HTERT RPE-1 (cell line): ENCODE measurements around the gene ANKMY1.
"Not testable (repeated sequence)": the region's sequence is repeated elsewhere in the genome, so short reads cannot be mapped to it uniquely, and the experiment has no call there.

ENCODE experiments used
- in situ Hi-C: fragments of 300-500 bp; cut with MboI; formaldehyde crosslinking; loops from 4 replicates; pipeline ENCODE4 v1.14.3; 2020; ENCODE audit warnings: low sequenced_read_pairs

ANKMY1 gene

DNA sequence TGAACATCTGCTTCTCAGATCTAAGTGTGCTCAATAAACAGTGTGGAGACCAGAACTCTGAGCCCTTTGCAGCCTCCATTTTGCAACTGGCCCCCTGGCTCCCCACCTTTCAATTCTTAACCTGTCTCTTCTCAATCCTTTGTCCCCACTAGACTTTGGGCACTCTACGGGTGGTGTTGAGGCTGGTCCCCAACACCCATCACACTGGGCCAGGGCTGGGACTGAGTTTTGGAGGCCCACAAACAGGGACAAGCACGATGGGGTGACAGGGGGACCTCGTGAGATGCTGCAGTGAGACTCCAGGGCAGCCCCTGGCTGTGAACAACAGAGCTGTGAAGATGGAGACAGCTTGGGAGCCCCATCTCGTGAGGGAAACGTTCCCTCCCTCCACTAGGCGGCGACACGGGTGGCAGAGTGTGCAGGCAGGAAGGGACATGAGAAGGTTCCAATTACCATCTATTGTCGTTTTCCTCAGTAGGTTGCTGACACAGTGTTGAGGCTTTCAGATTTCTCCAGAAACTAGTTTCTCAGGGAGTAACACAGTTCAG is 1.2 kb downstream of the ANKMY1 start:
- in situ Hi-C loops = no loop called here

DNA sequence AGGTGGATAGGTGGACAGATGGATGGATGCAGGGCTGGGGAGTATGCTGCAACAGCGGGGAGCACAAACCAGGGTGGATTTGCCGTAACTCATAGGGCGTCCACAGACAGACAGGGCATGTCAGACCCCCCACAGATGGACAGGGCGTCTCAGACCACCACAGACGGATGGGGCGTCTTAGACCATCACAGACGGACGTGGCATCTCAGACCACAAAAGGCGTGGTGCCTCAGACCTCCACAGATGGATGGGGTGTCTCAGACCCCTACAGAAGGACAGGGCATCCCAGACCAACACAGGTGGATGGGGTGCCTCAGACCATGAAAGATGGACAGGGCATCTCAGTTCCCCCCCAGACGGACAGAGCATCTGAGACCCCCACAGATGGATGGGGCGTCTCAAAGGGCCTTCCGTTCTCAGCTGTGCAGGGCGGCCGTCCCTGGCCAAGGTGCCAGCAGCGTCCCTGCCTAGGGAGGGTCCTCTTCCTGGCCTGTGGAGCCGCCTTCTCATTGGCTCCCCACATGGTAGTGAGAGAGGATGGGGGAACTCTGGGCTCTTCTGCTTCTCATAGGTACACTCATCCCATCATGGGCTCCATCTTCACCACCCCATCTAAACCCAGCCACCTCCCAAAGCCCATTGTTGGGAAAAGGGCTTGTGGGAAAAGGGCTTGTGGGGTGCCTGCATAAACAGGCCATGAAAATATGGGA is 2.1 kb downstream of the ANKMY1 start:
- in situ Hi-C loops = no loop called here

DNA sequence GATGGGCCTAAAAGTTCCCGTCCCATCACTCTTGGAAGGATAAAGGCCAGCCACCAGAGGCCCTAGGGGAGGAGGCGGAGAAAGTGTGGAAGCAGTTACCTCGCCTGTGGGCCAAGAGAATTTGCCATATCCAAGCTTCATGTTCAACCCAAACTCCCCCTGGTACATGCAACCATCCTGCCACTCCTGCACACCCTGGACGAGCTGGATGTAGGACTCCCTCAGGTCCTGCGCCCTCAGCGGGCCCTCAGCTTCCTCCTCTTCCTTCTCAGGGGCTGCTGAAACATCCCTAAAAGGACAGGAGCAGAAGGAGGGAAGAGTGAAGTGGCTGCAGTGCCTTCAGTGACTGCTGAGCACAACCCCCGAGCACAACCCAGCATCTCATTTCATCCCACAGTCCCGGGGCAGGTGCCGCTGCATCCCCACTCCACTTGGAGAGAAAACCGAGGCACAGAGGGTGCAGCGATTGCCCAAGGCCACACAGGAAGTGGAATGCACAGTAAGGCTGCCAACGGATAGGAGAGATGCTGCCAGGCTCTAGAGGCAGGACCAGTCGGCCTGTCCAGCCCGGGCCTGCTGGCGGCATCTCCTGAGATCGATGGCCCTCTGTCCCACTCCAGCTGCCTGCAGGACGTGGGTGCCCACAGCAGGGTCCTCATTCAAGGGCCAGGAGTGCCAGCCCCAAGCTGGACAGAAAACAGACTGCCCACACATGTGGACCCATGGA is 2.9 kb downstream of the ANKMY1 start:
- in situ Hi-C loops = no loop called here

DNA sequence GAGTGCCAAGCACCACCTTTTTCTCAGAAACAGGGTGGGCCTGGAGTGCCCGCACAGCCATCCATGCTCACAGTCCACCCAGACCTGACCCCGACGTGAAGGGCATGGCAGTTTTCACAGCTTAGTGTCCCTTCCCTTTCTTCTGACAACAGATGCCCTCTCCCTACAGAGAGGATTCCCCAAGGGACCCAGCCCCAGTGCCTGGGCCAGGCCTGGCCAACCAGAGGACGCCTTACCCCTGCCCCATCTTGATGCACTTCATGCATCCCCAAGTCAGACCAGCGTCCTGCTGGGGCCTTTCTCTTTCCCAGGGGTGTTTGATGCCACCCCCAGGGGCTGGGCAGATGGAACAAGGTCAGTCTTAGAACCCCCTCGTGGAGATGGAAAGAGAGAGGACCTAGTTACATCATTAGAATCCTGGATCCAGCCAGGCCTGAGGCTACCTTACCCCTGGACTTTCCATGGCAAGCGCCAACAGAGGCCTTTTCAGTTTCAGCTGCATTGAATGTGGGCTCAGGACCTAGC is 3.8 kb downstream of the ANKMY1 start:
- in situ Hi-C loops = no loop called here

DNA sequence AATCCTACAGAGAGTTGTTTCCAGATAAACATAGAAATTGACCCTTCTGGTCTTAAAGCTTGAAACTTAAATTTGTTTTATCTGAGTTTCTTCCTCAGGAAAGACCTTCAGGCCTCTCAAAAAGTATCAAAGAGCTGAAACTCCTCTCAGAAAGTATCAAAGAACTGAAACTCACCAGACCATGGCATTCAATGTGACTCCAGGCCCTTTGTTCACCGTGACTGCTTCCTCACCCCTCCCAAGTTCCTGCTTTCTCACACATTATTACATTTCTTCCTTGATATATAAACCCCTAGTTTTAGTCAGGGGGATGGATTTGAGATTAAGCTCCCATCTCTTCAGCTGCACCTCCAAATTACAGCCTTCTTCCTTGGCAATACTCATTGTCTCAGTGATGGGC is 6.0 kb downstream of the ANKMY1 start:
- in situ Hi-C loops = no loop called here

DNA sequence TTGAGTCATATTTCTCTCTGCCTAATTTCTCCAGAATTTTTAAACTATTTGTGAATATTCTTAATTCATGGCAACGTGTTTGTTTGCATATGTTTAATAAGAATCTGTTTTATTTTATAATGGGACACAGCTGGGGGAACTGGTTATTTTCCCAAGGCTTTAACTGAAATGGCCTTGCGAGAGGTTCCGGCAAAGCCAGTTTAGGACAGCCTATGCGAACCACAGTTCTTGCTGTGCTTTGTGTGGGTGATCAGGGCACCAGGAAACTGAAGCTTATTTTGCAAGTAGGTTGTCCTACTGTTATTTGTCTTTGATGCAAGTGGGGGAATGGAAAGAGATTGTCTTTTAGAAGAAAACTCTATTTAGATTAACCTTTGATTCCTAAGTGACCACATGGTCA is 6.5 kb downstream of the ANKMY1 start:
- in situ Hi-C loops = no loop called here

DNA sequence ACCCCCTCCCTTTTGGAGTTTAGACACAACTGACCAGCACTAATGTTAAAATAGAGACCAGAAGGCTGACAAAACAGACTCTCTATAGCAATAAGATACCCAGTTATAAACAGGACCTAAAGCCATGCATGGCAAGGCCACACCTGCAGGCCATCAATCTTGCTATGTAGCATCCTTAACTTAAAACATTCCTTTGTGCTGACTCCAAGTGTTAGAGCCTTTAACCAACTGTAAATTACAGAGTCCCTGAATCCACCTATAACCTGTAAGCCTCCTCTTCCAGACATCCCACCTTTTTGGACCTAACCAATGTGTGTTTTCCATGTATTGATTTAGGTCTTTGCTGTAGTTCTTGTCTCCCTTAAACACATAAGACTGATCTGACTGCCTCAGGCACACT is 17.9 kb downstream of the ANKMY1 start:
- in situ Hi-C loops = no loop called here

DNA sequence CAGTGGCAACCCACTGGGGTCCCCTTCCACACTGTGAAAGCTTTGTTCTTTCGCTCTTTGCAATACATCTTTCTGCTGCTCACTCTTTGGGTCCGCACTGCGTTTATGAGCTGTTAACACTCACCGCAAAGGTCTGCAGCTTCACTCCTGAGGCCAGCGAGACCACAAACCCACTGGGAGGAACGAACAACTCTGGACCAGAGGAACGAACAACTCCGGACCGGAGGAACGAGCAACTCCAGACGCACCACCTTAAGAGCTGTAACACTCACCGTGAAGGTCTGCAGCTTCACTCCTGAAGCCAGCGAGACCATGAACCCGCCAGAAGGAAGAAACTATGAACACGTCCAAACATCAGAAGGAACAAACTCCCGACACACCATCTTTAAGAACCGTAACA is 18.7 kb downstream of the ANKMY1 start:
- in situ Hi-C loops = not testable (repeated sequence)

DNA sequence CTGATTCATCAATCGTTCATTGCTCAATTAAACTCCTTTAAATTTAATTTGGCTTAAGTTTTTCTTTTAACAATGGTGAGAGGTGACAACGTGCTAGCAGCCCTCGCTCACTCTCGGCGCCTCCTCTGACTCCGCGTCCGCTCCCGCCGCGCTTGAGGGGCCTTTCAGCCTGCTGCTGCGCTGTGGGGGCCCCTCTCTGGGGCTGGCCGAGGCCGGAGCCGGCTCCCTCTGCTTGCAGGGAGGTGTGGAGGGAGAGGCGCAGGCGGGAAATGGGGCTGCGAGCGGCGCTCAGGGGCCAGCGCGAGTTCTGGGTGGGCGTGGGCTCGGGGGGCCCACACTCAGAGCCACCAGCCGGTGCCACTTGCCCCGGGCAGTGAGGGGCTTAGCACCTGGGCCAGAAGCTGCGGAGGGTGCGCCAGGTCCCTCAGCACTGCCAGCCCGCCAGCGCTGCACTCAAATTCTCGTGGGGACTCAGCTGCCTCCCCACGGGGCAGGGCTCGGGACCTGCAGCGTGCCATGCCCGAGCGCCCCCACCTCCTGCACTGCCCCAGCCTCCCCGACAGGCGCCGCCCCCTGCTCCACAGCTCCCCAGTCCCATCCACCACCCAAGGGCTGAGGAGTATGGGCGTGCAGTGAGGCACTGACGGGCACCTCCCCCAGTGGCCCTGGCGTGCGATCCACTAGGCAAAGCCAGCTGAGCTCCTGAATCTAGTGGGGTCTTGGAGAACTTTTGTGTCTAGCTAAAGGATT is 19.6 kb downstream of the ANKMY1 start:
- in situ Hi-C loops = no loop called here

DNA sequence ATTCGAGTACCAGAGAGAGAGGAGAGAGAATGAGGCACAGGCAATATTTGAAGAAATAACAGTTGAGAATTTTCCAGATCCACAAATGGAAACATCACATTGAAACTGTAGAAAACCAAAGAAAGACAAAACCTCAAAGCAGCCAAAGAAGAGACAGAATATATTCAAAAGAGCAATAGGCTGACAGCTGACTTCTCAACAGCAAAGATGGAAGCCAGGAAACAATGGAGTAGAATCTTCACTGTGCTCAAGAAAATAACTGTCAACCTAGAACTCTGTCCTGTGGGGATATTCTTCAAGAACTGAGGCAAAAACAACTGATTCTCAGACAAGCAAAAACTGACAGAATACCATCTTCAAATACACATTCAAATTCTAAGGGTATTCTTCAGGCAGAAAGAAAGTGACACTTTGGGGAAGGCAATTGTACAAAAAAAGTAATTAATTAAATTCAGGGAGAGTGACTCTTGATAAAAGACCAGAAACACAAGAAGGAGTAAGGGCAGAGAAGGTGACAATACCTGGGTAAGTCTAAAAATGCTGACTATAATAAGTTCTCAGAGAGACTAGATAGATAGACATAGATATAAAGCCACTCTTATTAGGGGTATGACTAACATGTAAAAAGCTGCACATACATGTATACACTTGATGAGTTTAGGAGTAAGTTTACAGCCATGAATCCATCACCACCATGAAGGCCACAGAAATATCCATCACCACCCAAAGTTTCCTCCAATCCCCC is 25.6 kb downstream of the ANKMY1 start:
- in situ Hi-C loops = no loop called here

DNA sequence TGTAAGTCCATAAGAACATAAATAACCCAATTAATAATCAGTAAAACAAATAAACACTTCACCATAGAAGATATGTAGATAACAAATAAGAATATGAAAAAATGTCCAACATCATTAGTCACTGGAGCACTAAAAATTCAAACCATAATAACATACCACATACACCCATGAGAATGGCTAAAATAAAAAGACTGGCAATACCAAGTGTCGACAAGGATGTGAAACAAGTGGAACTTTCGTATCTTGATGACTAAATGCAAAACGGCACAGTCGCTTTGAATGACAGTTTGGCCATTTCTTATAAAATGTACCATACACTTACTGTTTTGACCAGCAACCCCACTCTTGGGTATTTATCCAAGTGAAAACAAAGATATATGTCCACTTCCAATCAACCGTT is 26.8 kb downstream of the ANKMY1 start:
- in situ Hi-C loops = no loop called here

DNA sequence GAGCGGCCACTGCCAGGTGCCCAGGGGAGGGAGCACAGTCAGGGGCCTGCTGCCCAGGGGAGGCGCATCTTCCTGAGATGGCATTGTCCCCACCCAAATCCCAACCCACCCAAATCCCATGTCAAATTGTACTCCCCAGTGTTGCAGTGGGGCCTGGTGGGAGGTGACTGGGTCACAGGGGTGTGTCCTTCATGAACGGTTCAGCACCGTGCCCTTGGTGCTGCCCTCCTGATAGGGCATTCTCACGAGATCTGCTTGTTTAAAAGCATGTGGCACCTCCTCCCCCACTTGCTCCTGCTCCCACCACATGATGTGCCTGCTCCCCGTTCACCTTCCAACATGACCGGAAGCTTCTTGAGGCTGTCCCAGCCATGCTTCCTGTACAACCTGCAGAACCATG is 27.6 kb downstream of the ANKMY1 start:
- in situ Hi-C loops = no loop called here

DNA sequence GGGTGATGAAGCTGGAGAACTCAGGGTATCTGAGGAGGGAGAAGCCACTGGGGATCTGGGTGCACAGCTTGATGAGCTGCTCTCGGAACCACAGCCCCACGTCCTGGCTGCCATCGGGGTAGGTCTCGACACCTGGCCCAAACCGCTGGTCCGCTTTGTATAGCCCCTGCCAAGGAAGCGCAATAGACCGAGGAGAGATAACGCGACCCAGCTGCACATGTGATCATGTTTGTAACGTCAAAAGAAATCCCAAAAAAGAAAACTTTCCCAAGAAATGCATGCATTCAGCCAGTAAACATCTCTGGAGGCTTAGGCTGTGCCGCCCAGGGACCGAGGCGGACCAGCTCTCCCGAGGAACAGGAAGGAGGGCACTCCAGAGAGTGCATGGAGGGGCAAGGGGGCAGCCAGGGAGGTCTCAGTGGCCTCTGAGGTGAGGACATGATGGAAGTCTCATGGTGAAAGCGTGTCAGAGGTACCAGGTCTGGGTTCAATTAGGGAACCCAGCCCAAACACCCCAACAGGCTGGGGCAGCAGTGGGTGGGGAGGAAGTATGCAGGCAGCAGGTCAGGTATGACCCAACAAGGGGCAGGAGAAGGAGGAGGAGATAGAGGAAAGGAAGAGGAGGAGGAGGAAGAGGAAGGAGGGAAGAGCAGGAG is 28.3 kb downstream of the ANKMY1 start:
- in situ Hi-C loops = no loop called here

DNA sequence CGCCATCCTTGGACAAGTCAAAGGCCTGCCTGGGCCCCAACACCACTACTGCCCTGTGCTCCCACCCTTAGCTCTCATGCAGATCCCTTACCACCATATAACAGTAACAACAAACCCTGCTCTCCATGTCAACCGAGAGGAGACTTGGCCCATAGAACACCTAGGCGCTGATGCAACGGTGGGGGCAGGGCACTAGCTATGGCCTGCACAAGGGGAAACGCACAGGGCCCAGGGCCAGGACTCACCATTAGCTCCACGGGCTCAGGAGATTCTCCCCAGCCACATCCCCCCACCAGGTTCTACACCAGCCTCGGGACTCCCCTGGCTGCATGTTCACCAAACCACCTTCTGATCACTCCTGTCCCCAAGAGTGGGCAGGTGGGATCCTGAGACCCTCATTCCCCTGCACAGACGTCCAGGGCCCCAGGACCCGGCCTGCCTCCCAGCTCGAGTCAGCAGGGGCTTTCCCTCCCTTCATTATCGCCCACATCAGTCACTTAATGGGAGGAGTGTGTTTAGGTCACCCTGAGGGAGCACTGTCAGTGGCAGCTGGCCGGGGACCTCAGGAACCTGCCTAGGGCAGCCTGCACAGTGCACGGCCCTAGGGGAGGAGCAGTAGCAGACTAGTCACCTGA is 29.3 kb downstream of the ANKMY1 start:
- in situ Hi-C loops = no loop called here

DNA sequence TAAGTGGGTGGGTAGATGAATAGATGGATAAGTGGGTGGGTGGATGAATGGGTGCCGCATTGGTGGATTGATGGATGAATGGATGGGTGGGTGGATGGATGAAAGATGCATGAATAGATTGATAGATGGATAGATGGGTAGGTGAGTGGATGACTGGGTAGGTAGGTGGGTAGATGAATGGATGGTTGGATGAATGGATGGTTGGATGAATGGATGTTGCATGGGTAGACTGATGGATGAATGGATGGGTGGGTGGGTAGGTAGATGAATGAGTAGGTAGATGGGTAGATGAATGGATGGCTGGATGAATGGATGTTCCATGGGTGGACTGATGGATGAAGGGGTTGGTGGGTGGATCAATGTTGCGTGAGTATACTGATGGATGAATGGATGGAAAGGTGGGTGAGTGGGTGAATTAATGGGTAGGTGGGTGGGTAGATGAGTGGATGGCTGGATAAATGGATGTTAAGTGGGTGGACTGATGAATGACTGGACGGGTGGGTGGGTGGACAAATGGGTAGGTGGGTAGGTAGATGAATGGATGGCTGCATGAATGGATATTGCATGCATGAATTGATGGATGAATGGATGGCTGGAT is 30.5 kb downstream of the ANKMY1 start:
- in situ Hi-C loops = no loop called here

DNA sequence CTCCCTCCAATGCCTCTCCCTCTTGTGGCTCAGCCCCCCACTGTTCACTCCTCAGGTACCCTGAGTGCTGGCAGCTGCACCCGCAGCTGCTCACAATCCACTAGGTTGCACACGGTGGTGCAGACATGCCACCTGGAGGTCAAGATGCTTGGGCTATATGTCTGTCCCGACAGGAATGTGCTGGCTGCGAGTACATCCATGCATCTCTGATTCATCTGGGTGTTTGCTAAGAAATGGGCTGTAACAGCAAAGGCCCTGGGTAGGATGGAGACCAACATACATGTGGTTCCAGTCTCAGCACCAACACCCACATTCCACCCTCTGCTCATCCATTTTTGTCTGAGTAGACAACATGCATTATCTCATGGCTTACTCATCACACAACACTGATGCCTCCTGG is 31.3 kb downstream of the ANKMY1 start:
- in situ Hi-C loops = no loop called here

DNA sequence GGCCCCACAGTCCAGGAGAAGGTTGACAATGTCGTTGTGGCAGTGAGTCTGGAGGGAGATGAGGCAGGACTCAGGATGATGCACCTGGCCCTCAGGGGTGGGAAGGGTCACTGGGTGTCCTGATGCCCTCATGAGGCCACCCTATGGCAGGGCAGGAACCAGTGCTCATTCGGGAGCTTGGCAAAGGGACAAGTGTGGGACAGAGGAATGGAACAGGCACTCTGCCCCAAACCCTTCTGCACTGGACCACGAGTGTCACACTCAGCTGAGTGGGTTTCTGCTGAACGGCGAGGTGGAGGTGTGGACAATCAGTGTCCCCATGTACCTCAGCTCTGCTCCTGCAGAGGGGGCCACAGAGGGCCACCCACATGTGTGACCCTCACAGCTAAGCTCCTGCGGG is 32.0 kb downstream of the ANKMY1 start:
- in situ Hi-C loops = no loop called here

DNA sequence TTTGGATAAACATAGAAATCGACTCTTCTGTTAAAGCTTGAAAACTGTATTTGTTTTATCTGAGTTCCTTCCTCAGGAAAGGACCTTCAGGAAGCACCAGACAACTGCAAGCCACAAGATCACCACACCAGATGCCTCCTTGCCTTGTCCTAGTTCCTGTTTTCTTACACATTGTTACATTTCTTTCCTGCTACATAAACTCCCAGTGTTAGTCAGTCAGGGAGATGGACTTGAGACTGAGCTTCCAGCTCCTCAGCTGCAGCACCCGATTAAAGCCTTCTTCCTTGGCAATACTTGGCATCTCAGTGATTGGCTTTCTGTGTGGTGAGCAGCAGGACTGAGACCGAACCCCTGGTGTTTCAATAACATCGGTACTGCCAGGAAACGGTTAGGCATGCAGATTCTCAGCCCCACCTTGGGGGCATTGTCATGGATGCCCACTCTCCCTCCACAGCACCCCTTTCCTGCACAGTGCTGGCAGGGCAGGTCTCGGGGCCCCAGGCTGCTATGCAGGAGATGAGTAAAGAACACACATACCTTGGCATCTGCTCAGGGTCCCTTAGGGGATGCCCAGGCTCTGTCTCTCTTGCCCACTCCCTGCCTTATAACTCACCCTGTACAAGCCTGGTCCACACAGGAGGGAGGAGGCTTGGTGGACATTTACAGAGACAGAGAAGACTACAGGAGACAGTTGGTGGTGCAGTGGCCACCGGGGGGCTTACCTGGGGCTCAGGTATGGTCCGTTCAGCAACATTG is 32.6 kb downstream of the ANKMY1 start:
- in situ Hi-C loops = no loop called here
